HepG2 (cell line): ENCODE results near the gene PCGF3. TPM values are rescaled to one million over a fixed set of nuclear protein-coding genes. Genes with fewer than 3 reads are reported as not detected.

Source experiments
- KLF13 ChIP-seq: sonication (generic); formaldehyde crosslinking; IDR thresholded peaks from 2 replicates; pipeline ENCODE4 v1.4.0; 2020; ENCODE audit warnings: mild to moderate bottlenecking, missing genetic modification reagents
- KMT2A ChIP-seq: sonication (generic); formaldehyde crosslinking; IDR thresholded peaks from 2 replicates; pipeline ENCODE4 v1.4.0; 2020; ENCODE audit warnings: missing genetic modification reagents
- TBX3 ChIP-seq: fragments of 450-650 bp; IDR thresholded peaks from 2 replicates; pipeline ENCODE4 v1.6.1; 2017; ENCODE audit warnings: antibody characterized with exemption, mild to moderate bottlenecking, inconsistent platforms, borderline replicate concordance
- ZBTB3 ChIP-seq: sonication (generic); formaldehyde crosslinking; IDR thresholded peaks from 2 replicates; pipeline ENCODE4 v1.4.0; 2020; ENCODE audit warnings: low read depth, mild to moderate bottlenecking, moderate library complexity, missing genetic modification reagents, borderline replicate concordance
- ZNF101 ChIP-seq: sonication (generic); formaldehyde crosslinking; IDR thresholded peaks from 2 replicates; pipeline ENCODE4 v1.4.0; 2020; ENCODE audit warnings: mild to moderate bottlenecking, low read depth, missing genetic modification reagents, borderline replicate concordance
- ZSCAN30 ChIP-seq: sonication (generic); formaldehyde crosslinking; IDR thresholded peaks from 2 replicates; pipeline ENCODE4 v1.5.0; 2020; ENCODE audit warnings: mild to moderate bottlenecking, missing genetic modification reagents
- polyA plus RNA-seq, 8 experiments: library from polyadenylated mRNA; depleted of rRNA in 3 of 8; stranded (reverse) in 7 of 8; unstranded in 1 of 8; fragments of >200 nt; fragmentation: Illumina TruSeq in 4 of 8; extraction: Trizol in 4 of 8; gene quantifications; 2 replicates each; pipeline versions ENCODE4 v1.2.1 to v1.2.3, GENCODE V29; 2011 to 2016; ENCODE audit warnings: low read depth in 4 of 8, missing spikeins in 1 of 8, mixed read lengths in 1 of 8; ENCODE audit not compliant: insufficient read depth in 1 of 8
- total RNA-seq, 5 experiments: library from RNA; depleted of rRNA; stranded (reverse); fragments of >200 nt; fragmentation: Illumina TruSeq; extraction: Trizol; gene quantifications; 2 replicates each; pipeline ENCODE4 v1.2.3, GENCODE V29; 2016; ENCODE audit warnings: low read depth in 1 of 5
- TF ChIP-seq, protein P1 (sequence below): sonication (generic); formaldehyde crosslinking; IDR thresholded peaks from 2 replicates; pipeline ENCODE4 v1.5.0; 2020; ENCODE audit warnings: mild to moderate bottlenecking, missing genetic modification reagents, borderline replicate concordance
- TF ChIP-seq, protein P2 (sequence below): IDR thresholded peaks from 2 replicates; pipeline ENCODE4 v1.6.1; 2016; ENCODE audit warnings: low read depth, control low read depth
- TF ChIP-seq, protein P3 (sequence below): sonication (generic); formaldehyde crosslinking; IDR thresholded peaks from 2 replicates; pipeline ENCODE4 v1.5.0; 2020; ENCODE audit warnings: mild to moderate bottlenecking, low read depth, missing genetic modification reagents, borderline replicate concordance
- TF ChIP-seq, protein P4 (sequence below): sonication (generic); formaldehyde crosslinking; IDR thresholded peaks from 2 replicates; pipeline ENCODE4 v1.4.0; 2020; ENCODE audit warnings: mild to moderate bottlenecking, missing genetic modification reagents

The PCGF3 gene
- total and polyA plus RNA-seq, 2 of the 13 experiments (the other 11 are each of a cell fraction or from before 2014, with no cell fraction given) = 28.6 to 66.2 TPM

DNA sequence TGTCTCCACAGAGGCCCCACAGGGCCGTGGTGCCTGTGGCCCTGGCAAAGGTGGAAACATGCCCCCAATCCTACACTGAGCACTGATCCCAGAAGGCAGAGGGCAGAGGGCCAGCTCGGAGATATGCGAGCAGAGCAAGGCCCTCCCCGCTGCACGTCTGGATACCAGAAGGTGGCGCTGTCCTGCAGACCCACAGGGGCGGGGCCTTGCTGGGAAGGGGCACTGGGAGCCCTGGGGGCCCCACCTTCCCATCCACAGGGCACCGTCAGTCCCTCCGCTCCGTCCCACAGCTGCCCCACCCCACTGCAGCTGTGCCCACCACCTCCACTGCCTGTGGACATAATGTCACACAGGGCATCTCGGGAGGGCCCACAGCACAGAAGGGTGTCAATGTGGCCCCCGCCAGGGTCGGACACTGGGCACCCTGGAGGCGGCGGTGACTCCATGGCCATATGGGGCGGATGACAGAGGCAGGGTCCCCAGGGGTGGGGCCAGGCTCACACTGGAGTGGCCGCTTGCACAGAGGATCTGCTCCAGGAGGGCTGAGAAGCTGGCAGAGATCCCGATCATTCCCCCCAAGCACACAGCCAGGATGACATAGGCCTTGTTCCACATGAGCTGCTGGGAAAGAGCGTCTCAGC lies 21.5 kb upstream of the PCGF3 start (continued):
- TF ChIP-seq, protein P1, sequence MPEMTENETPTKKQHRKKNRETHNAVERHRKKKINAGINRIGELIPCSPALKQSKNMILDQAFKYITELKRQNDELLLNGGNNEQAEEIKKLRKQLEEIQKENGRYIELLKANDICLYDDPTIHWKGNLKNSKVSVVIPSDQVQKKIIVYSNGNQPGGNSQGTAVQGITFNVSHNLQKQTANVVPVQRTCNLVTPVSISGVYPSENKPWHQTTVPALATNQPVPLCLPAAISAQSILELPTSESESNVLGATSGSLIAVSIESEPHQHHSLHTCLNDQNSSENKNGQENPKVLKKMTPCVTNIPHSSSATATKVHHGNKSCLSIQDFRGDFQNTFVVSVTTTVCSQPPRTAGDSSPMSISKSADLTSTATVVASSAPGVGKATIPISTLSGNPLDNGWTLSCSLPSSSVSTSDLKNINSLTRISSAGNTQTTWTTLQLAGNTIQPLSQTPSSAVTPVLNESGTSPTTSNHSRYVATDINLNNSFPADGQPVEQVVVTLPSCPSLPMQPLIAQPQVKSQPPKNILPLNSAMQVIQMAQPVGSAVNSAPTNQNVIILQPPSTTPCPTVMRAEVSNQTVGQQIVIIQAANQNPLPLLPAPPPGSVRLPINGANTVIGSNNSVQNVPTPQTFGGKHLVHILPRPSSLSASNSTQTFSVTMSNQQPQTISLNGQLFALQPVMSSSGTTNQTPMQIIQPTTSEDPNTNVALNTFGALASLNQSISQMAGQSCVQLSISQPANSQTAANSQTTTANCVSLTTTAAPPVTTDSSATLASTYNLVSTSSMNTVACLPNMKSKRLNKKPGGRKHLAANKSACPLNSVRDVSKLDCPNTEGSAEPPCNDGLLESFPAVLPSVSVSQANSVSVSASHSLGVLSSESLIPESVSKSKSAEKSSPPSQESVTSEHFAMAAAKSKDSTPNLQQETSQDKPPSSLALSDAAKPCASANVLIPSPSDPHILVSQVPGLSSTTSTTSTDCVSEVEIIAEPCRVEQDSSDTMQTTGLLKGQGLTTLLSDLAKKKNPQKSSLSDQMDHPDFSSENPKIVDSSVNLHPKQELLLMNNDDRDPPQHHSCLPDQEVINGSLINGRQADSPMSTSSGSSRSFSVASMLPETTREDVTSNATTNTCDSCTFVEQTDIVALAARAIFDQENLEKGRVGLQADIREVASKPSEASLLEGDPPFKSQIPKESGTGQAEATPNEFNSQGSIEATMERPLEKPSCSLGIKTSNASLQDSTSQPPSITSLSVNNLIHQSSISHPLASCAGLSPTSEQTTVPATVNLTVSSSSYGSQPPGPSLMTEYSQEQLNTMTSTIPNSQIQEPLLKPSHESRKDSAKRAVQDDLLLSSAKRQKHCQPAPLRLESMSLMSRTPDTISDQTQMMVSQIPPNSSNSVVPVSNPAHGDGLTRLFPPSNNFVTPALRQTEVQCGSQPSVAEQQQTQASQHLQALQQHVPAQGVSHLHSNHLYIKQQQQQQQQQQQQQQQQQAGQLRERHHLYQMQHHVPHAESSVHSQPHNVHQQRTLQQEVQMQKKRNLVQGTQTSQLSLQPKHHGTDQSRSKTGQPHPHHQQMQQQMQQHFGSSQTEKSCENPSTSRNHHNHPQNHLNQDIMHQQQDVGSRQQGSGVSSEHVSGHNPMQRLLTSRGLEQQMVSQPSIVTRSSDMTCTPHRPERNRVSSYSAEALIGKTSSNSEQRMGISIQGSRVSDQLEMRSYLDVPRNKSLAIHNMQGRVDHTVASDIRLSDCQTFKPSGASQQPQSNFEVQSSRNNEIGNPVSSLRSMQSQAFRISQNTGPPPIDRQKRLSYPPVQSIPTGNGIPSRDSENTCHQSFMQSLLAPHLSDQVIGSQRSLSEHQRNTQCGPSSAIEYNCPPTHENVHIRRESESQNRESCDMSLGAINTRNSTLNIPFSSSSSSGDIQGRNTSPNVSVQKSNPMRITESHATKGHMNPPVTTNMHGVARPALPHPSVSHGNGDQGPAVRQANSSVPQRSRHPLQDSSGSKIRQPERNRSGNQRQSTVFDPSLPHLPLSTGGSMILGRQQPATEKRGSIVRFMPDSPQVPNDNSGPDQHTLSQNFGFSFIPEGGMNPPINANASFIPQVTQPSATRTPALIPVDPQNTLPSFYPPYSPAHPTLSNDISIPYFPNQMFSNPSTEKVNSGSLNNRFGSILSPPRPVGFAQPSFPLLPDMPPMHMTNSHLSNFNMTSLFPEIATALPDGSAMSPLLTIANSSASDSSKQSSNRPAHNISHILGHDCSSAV (CRISPR knock-in tag) = no peak
- TF ChIP-seq, protein P2, sequence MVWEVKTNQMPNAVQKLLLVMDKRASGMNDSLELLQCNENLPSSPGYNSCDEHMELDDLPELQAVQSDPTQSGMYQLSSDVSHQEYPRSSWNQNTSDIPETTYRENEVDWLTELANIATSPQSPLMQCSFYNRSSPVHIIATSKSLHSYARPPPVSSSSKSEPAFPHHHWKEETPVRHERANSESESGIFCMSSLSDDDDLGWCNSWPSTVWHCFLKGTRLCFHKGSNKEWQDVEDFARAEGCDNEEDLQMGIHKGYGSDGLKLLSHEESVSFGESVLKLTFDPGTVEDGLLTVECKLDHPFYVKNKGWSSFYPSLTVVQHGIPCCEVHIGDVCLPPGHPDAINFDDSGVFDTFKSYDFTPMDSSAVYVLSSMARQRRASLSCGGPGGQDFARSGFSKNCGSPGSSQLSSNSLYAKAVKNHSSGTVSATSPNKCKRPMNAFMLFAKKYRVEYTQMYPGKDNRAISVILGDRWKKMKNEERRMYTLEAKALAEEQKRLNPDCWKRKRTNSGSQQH = peak; percentile 69; the same call in 1 of the 2 replicates
- peak; percentile 96; the same call in 1 of the 2 replicates for TF ChIP-seq ZBTB3
- no peak for TF ChIP-seq KMT2A (CRISPR knock-in tag)
- TF ChIP-seq ZSCAN30 (CRISPR knock-in tag) = no peak
- no peak for TF ChIP-seq ZNF101 (CRISPR knock-in tag)
- TF ChIP-seq, protein P3, sequence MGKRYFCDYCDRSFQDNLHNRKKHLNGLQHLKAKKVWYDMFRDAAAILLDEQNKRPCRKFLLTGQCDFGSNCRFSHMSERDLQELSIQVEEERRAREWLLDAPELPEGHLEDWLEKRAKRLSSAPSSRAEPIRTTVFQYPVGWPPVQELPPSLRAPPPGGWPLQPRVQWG (CRISPR knock-in tag) = no peak
- TF ChIP-seq, protein P4, sequence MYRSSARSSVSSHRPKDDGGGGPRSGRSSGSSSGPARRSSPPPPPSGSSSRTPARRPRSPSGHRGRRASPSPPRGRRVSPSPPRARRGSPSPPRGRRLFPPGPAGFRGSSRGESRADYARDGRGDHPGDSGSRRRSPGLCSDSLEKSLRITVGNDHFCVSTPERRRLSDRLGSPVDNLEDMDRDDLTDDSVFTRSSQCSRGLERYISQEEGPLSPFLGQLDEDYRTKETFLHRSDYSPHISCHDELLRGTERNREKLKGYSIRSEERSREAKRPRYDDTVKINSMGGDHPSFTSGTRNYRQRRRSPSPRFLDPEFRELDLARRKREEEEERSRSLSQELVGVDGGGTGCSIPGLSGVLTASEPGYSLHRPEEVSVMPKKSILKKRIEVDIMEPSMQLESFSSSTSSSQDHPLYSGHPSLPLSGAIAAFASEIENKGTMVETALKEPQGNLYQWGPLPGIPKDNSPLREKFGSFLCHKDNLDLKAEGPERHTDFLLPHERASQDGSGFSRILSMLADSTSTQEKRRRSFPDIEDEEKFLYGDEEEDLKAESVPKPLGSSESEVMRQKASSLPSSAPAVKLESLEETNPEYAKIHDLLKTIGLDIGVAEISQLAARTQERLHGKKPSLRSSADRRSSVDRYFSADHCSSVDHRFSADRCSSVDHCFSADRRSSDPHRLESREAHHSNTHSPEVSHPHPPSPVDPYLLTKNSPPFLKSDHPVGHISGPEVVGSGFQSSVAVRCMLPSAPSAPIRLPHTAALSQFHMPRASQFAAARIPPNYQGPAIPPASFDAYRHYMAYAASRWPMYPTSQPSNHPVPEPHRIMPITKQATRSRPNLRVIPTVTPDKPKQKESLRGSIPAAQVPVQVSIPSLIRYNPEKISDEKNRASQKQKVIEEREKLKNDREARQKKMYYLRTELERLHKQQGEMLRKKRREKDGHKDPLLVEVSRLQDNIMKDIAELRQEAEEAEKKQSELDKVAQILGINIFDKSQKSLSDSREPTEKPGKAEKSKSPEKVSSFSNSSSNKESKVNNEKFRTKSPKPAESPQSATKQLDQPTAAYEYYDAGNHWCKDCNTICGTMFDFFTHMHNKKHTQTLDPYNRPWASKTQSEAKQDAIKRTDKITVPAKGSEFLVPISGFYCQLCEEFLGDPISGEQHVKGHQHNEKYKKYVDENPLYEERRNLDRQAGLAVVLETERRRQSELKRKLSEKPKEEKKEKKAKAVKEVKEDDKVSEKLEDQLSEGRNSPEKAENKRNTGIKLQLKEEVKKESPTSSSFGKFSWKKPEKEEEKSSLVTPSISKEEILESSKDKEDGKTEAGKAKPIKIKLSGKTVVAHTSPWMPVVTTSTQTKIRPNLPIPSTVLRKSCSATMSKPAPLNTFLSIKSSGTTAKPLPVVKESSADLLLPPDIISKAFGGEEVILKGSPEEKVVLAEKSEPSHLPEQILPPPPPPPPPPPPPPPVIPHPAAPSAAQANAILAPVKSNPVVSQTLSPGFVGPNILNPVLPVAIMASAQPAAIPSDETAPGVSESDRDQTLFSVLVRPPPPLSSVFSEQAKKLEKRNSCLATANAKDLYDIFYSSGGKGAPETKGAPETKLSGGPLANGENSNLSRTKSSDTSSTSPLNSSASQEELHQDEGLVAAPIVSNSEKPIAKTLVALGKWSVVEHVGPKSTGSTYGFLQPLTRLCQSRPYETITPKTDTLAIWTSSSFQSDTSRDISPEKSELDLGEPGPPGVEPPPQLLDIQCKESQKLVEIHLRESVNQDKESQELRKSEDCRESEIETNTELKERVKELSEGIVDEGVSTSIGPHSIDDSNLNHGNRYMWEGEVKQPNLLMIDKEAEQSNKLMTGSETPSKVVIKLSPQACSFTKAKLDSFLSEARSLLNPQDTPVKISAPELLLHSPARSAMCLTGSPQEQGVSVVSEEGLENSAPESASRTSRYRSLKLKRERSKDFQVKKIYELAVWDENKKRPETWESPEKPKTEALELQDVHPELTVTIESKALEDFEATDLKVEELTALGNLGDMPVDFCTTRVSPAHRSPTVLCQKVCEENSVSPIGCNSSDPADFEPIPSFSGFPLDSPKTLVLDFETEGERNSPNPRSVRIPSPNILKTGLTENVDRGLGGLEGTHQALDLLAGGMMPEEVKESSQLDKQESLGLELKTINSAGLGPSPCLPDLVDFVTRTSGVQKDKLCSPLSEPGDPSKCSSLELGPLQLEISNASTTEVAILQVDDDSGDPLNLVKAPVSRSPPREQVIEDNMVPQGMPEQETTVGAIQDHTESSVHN = no peak
- no peak for TF ChIP-seq TBX3
- no peak for TF ChIP-seq KLF13 (CRISPR knock-in tag)
